SK-N-SH (cell line): ENCODE data around the gene ADAMTS9.

Experiments
- CTCF ChIP-seq: fragments of 200-600 bp; sonication (generic); IDR thresholded peaks from 2 replicates; pipeline ENCODE4 v1.6.1; 2017; ENCODE audit warnings: antibody characterized with exemption, mild to moderate bottlenecking, moderate library complexity
- EP300 ChIP-seq, 2 experiments: IDR thresholded peaks; 2 replicates each; pipeline versions ENCODE4 v1.4.0 to v1.6.1; 2012; ENCODE audit warnings: borderline replicate concordance in 1 of 2, low read depth in 1 of 2, low read length in 1 of 2
- FOXJ3 ChIP-seq: sonication (generic); formaldehyde crosslinking; IDR thresholded peaks from 2 replicates; pipeline ENCODE4 v1.5.1; 2020; ENCODE audit warnings: mild to moderate bottlenecking, missing genetic modification reagents
- JUND ChIP-seq: IDR thresholded peaks from 2 replicates; pipeline ENCODE4 v1.4.0; 2012
- POLR2AphosphoS5 ChIP-seq: IDR thresholded peaks from 2 replicates; pipeline ENCODE4 v1.6.1; 2012; ENCODE audit warnings: low read depth, low read length
- RAD21 ChIP-seq: IDR thresholded peaks from 2 replicates; pipeline ENCODE4 v1.6.1; 2012; ENCODE audit warnings: mild to moderate bottlenecking, low read length
- RCOR1 ChIP-seq: fragments of 150-350 bp; IDR thresholded peaks from 2 replicates; pipeline ENCODE4 v1.6.1; 2017; ENCODE audit warnings: antibody characterized with exemption, low read length
- REST ChIP-seq: IDR thresholded peaks from 2 replicates; pipeline ENCODE4 v1.6.1; 2012; ENCODE audit warnings: mild to moderate bottlenecking, low read depth, low read length, moderate library complexity
- RXRA ChIP-seq: IDR thresholded peaks from 2 replicates; pipeline ENCODE4 v1.4.0; 2012; ENCODE audit warnings: low read depth, mild to moderate bottlenecking, borderline replicate concordance
- TAF1 ChIP-seq: IDR thresholded peaks from 2 replicates; pipeline ENCODE4 v1.6.1; 2012; ENCODE audit warnings: low read depth, mild to moderate bottlenecking, low read length, moderate library complexity, borderline replicate concordance
- YY1 ChIP-seq: IDR thresholded peaks from 2 replicates; pipeline ENCODE4 v1.4.0; 2012; ENCODE audit warnings: low read depth, mild to moderate bottlenecking
- TF ChIP-seq, protein P1 (sequence below): IDR thresholded peaks from 2 replicates; pipeline ENCODE4 v1.4.0; 2012; ENCODE audit warnings: low read depth
- TF ChIP-seq, protein P2 (sequence below): IDR thresholded peaks from 2 replicates; pipeline ENCODE4 v1.4.0; 2012; ENCODE audit warnings: low read depth, borderline replicate concordance

GRCh38 chr3:64681015-64681414 lies 6.8 kb downstream of the ADAMTS9 start:
- TF ChIP-seq REST (no peak), RAD21 (no peak), FOXJ3 (CRISPR knock-in tag) (no peak), CTCF (no peak), POLR2AphosphoS5 (no peak), EP300 (IDR thresholded peaks at IDR 0.05; ENCODE audit: borderline replicate concordance in 1 of 2, low read depth in 1 of 2, low read length in 1 of 2) (no peak), TAF1 (no peak), YY1 (no peak), RXRA (no peak), RCOR1 (no peak), JUND (no peak)
- TF ChIP-seq, protein P1, sequence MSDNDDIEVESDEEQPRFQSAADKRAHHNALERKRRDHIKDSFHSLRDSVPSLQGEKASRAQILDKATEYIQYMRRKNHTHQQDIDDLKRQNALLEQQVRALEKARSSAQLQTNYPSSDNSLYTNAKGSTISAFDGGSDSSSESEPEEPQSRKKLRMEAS: no peak
- TF ChIP-seq, protein P2, sequence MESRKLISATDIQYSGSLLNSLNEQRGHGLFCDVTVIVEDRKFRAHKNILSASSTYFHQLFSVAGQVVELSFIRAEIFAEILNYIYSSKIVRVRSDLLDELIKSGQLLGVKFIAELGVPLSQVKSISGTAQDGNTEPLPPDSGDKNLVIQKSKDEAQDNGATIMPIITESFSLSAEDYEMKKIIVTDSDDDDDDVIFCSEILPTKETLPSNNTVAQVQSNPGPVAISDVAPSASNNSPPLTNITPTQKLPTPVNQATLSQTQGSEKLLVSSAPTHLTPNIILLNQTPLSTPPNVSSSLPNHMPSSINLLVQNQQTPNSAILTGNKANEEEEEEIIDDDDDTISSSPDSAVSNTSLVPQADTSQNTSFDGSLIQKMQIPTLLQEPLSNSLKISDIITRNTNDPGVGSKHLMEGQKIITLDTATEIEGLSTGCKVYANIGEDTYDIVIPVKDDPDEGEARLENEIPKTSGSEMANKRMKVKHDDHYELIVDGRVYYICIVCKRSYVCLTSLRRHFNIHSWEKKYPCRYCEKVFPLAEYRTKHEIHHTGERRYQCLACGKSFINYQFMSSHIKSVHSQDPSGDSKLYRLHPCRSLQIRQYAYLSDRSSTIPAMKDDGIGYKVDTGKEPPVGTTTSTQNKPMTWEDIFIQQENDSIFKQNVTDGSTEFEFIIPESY: no peak
